Coronary artery (tissue), 2 donors: ENCODE data around the gene C22orf23.

Experiments used
- DNase-seq: peaks from one replicate; pipeline ENCODE4 v3.0.0-alpha.2; 2017; ENCODE audit warnings: low spot score
- H3K27ac ChIP-seq, 2 donors: fragments of 200-600 bp; sonication (generic); one replicate each; pipeline ENCODE4 v1.5.1; 2016 to 2019
- H3K4me3 ChIP-seq: fragments of 200-600 bp; sonication (generic); 2 replicates; pipeline ENCODE4 v1.5.1; 2016; ENCODE audit warnings: mild to moderate bottlenecking, moderate library complexity
- CTCF ChIP-seq: fragments of 200-600 bp; sonication (generic); IDR thresholded peaks from one replicate; pipeline ENCODE4 v1.5.1; 2019; ENCODE audit warnings: antibody characterized with exemption

The C22orf23 gene

DNA sequence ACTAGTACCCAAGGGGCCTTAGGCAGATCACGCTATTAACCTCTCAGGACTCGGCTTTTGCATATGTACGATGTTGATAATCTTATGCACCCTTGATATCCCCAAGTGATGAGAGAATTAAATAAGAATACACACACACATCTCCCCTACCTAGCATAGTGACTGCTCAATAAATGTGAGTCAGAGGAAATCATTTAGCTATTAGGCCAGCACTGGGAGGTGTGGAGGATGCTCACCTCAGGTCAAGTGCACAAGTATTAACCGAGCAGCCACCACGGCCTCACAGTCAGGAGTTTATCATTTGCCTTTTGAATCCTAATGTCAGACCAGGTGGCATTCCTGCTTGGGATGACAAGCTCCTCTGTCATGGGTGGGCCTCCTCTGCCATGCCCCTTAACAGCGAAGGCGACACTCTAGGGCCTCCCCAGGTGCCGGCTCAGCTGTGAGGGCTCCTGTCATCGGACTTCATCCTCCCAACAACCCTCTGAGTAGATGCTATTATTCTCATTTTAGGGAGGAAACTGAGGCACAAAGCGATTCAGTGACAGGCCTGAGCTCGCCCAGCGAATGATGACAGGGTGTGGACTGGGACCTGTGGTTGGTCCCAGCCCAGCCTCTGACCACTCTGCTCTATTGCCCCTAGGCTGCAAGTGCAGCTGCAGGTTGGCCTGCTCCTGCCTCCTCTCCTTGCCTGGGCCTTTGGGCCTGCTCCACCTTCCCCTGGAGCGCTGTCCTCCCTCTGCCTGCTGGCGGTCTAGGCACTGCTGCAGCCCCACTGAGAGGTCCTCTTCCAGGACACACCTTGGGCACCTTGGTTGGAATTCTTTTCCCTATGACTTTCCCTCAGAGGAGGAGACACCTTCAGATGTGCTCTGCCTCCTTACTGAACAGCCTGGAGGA, 36.0 kb upstream of the C22orf23 start:
- H3K4me3 ChIP-seq: no peak overlapping the region
- DNase-seq: no peak
- no peak for TF ChIP-seq CTCF
- peak overlapping the region in 1 of 2 donors; percentile 4 for H3K27ac ChIP-seq

DNA sequence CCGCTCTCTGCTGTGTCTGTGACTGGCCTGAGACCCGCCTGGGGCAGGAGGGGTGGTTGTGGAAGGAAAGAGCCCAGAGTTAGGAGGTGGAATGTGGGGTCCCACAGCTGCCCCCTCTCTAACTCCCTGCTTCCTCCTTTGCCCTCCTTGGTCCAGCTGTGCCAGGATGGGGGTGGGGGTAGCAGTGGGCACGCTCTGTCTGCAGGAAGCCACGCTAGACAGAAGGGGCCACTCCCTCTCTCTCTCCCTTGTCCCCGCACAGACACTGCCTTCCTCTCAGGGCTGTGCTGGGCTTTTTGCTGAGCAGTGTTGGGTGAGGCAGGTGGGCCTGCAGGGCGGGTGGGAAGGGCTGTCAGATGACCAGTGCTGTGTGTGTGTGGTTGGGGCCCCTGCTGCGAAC, 33.0 kb upstream of the C22orf23 start:
- Histone ChIP-seq H3K4me3 (peak overlapping the region; percentile 25), H3K27ac (peak overlapping the region in 1 of 2 donors; percentile 45)
- DNase-seq: no peak
- no peak for TF ChIP-seq CTCF

- Histone ChIP-seq H3K27ac (peak overlapping the region in 1 of 2 donors; percentile 45), H3K4me3 (peak overlapping the region; percentile 25)
- TF ChIP-seq CTCF: no peak
- no peak for DNase-seq
These were observed 32.4 kb upstream of the C22orf23 start for GRCh38 chr22:37985751-37986281.

- H3K27ac ChIP-seq: peak overlapping the region in 1 of 2 donors; percentile 10
- no peak for DNase-seq
- no peak overlapping the region for H3K4me3 ChIP-seq
- TF ChIP-seq CTCF: no peak
These were observed 31.7 kb upstream of the C22orf23 start for GRCh38 chr22:37985050-37985585.

- no peak for DNase-seq
- peak within 1 kb of the TSS in 1 of 2 donors; percentile 37 for H3K27ac ChIP-seq
- no peak for TF ChIP-seq CTCF
- H3K4me3 ChIP-seq: peak within 1 kb of the TSS; percentile 34
These were observed 30.7 kb upstream of the C22orf23 start, which contains the start of gene SOX10 for GRCh38 chr22:37983860-37984791. Gene SOX10 (minus strand): TSS chr22:37984555. CDS start chr22:37983784, 771 bp downstream.

DNA sequence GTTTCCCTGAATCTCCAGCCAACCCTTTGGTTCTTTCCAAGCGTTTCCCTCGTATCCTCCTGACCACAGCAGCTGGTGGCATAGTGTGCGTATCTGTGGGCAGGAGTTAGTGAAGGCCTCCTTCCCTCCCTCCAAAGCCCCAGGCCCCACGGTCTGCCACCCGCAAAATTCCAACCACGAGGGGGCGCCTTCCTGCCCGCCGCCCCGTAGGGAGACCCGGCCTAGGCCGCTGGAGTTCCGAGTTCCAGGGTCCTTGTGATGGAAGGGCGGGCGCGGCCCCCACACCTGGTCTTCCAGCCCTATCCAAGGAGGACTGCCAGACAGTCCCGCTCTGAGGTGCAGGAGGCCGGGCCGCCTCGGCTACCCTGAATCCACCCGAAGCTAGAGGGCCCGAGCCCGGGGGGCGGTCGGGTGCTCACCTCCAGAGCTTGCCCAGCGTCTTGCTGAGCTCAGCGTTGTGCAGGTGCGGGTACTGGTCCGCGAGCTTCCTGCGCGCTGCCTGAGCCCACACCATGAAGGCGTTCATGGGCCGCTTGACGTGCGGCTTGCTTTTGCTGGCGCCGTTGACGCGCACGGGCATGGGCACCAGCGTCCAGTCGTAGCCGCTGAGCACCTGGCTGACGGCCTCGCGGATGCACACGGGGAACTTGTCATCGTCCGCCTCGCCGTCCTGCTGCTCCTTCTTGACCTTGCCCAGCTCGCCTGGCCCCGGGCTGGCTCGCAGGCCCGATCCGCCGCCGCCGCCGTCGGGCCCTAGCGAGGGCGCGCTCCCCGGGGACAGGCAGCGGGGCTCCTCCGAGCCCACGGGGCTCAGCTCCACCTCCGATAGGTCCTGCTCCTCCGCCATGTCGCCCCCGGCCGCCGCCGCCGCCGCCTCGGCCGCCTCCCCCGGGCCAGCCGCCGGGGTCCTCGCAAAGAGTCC, 29.8 kb upstream of the C22orf23 start:
- TF ChIP-seq CTCF: no peak
- DNase-seq: no peak
- peak overlapping the region; percentile 34 for H3K4me3 ChIP-seq
- H3K27ac ChIP-seq: peak overlapping the region in 1 of 2 donors; percentile 56
